Inflammatory macrophage (primary cell): Measurements from ENCODE around the gene RAC2.

Source experiments
- DNase-seq, 2 donors: peaks; one replicate each; pipeline ENCODE4 v3.0.0-alpha.2; 2020 to 2022

The RAC2 gene

GRCh38 chr22:37275134-37275533 lies 31.1 kb upstream of the RAC2 start:
- DNase-seq: no peak

- DNase-seq: peak; percentile 93 to 95
Measured at GRCh38 chr22:37274380-37274862, 30.4 kb upstream of the RAC2 start.

- no peak for DNase-seq
Measured at GRCh38 chr22:37273846-37274225, 29.8 kb upstream of the RAC2 start.

- peak; percentile 76 to 90 for DNase-seq
Measured at GRCh38 chr22:37273126-37273845, 29.2 kb upstream of the RAC2 start.

GRCh38 chr22:37270928-37271650 lies 27.0 kb upstream of the RAC2 start:
- DNase-seq: peak; percentile 93 to 94

GRCh38 chr22:37269936-37270678 lies 26.0 kb upstream of the RAC2 start:
- peak; percentile 74 to 76 for DNase-seq

GRCh38 chr22:37267661-37268413 lies 23.8 kb upstream of the RAC2 start:
- DNase-seq: peak; percentile 88 to 94

GRCh38 chr22:37267135-37267587 lies 23.1 kb upstream of the RAC2 start:
- peak in 1 of 2 donors; percentile 40 for DNase-seq

GRCh38 chr22:37266581-37267134 lies 22.6 kb upstream of the RAC2 start:
- no peak for DNase-seq

GRCh38 chr22:37263966-37264887 lies 20.2 kb upstream of the RAC2 start:
- no peak for DNase-seq

- DNase-seq: peak in 1 of 2 donors; percentile 40
Measured at GRCh38 chr22:37262346-37262745, 18.3 kb upstream of the RAC2 start.

GRCh38 chr22:37260901-37261336 lies 16.9 kb upstream of the RAC2 start:
- peak; percentile 70 to 71 for DNase-seq

GRCh38 chr22:37260155-37260795 lies 16.2 kb upstream of the RAC2 start:
- no peak for DNase-seq

- peak; percentile 42 to 55 for DNase-seq
Measured at GRCh38 chr22:37259540-37260029, 15.5 kb upstream of the RAC2 start.

GRCh38 chr22:37258753-37259401 lies 14.8 kb upstream of the RAC2 start:
- DNase-seq: no peak

GRCh38 chr22:37258005-37258752 lies 14.1 kb upstream of the RAC2 start:
- DNase-seq: no peak

- DNase-seq: no peak
Measured at GRCh38 chr22:37256075-37256726, 12.1 kb upstream of the RAC2 start.

GRCh38 chr22:37255558-37256006 lies 11.5 kb upstream of the RAC2 start:
- DNase-seq: no peak
